B cell (primary cell): ENCODE data around the gene AKT3. TPM values are rescaled to one million over a fixed set of nuclear protein-coding genes. Genes with fewer than 3 reads are reported as not detected.

ENCODE experiments used
- ATAC-seq: fragments of 200-7000 bp; cut with Tn5 transposase; one replicate; pipeline ENCODE4 v1.10.0; 2021; ENCODE audit warnings: low read depth, mild to moderate bottlenecking, moderate number of reproducible peaks, moderate library complexity
- CTCF ChIA-PET: fragments of 350-600 bp; sonication (Branson Sonifier 250); formaldehyde crosslinking; loops from one replicate; lab custom pipeline; 2021; ENCODE audit warnings: antibody characterized with exemption, inconsistent platforms; lab: Charles Lee
- POLR2A ChIA-PET: fragments of 350-600 bp; sonication (Branson Sonifier 250); formaldehyde crosslinking; loops from one replicate; lab custom pipeline; 2021; ENCODE audit warnings: antibody characterized with exemption; lab: Charles Lee
- DNase-seq: peaks from one replicate; pipeline ENCODE4 v3.0.0; 2013
- H2AFZ ChIP-seq: 2 replicates; pipeline ENCODE4 v1.6.1; 2012; ENCODE audit warnings: mild to moderate bottlenecking, low read depth, low read length; ENCODE audit not compliant: insufficient read depth, poor library complexity, severe bottlenecking
- H3K27ac ChIP-seq, 2 donors: 1 replicate in 1 of 2; 2 replicates in 1 of 2; pipeline ENCODE4 v1.5.1; 2012 to 2013; ENCODE audit warnings: low read length in 2 of 2, mild to moderate bottlenecking in 2 of 2, moderate library complexity in 1 of 2
- H3K27me3 ChIP-seq, 4 experiments: fragments of 200-600 bp in 1 of 4; sonication (generic) in 1 of 4; replicated peaks in 1 of 4; 1 replicate in 2 of 4; 2 replicates in 2 of 4; pipeline versions ENCODE4 v1.6.1 to v1.7.0; 2013 to 2016; ENCODE audit warnings: low read length in 3 of 4, mild to moderate bottlenecking in 2 of 4, mixed read lengths in 1 of 4, moderate library complexity in 1 of 4; ENCODE audit not compliant: insufficient read depth in 4 of 4, control insufficient read depth in 3 of 4; ENCODE audit errors: control extremely low read depth in 1 of 4
- H3K36me3 ChIP-seq, 2 experiments: replicated peaks in 1 of 2; 1 replicate in 1 of 2; 2 replicates in 1 of 2; pipeline versions ENCODE4 v1.6.1 to v1.7.1; 2013; ENCODE audit warnings: low read length in 1 of 2; ENCODE audit not compliant: insufficient read depth in 2 of 2, control insufficient read depth in 1 of 2; ENCODE audit errors: control extremely low read depth in 1 of 2, extremely low read depth in 1 of 2
- H3K4me1 ChIP-seq, 2 donors: fragments of 200-600 bp in 1 of 2; sonication (generic) in 1 of 2; 1 replicate in 1 of 2; 2 replicates in 1 of 2; pipeline versions ENCODE4 v1.5.1 to v1.6.1; 2013 to 2017; ENCODE audit warnings: low read length in 2 of 2; ENCODE audit not compliant: control insufficient read depth in 2 of 2, insufficient read depth in 2 of 2
- H3K4me2 ChIP-seq: replicated peaks from 2 replicates; pipeline ENCODE3; 2012; ENCODE audit warnings: mild to moderate bottlenecking, low read depth, low read length; ENCODE audit not compliant: poor library complexity, severe bottlenecking
- H3K4me3 ChIP-seq, 5 experiments: fragments of 200-600 bp in 1 of 5; sonication (generic) in 1 of 5; 1 replicate in 3 of 5; 2 replicates in 2 of 5; pipeline versions ENCODE4 v1.5.1 to v1.7.0; 2011 to 2016; ENCODE audit warnings: low read length in 4 of 5, mild to moderate bottlenecking in 4 of 5, low read depth in 2 of 5, control low read depth in 1 of 5, moderate library complexity in 1 of 5; ENCODE audit not compliant: insufficient read depth in 1 of 5; ENCODE audit errors: control extremely low read depth in 1 of 5, extremely low read depth in 1 of 5
- H3K79me2 ChIP-seq: fragments of 200-600 bp; sonication (generic); one replicate; pipeline ENCODE4 v1.6.0; 2016; ENCODE audit warnings: low read length; ENCODE audit not compliant: control insufficient read depth, insufficient read depth
- H3K9ac ChIP-seq: fragments of 200-600 bp; sonication (generic); 2 replicates; pipeline ENCODE4 v1.6.1; 2017; ENCODE audit warnings: mild to moderate bottlenecking, low read length, moderate library complexity
- H3K9me3 ChIP-seq, 3 donors: one replicate each; pipeline versions ENCODE4 v1.6.1 to v1.7.1; 2013; ENCODE audit warnings: low read length in 2 of 3; ENCODE audit not compliant: control insufficient read depth in 2 of 3, insufficient read depth in 1 of 3; ENCODE audit errors: control extremely low read depth in 1 of 3
- H4K20me1 ChIP-seq: 2 replicates; pipeline ENCODE4 v1.6.0; 2012; ENCODE audit warnings: mild to moderate bottlenecking, low read length; ENCODE audit not compliant: insufficient read depth, control insufficient read depth, poor library complexity, severe bottlenecking
- H3K27ac Mint-ChIP-seq: one replicate; pipeline ENCODE4 v1.8.0; 2021; ENCODE audit warnings: mixed read lengths
- H3K27me3 Mint-ChIP-seq: one replicate; pipeline ENCODE4 v1.8.0; 2021; ENCODE audit warnings: mixed read lengths
- H3K4me1 Mint-ChIP-seq: one replicate; pipeline ENCODE4 v1.8.0; 2021; ENCODE audit warnings: mixed read lengths
- H3K4me3 Mint-ChIP-seq: one replicate; pipeline ENCODE4 v1.8.0; 2021; ENCODE audit warnings: mixed read lengths
- H3K9me3 Mint-ChIP-seq: one replicate; pipeline ENCODE4 v1.8.0; 2022; ENCODE audit warnings: mixed read lengths; ENCODE audit not compliant: insufficient read depth
- CTCF ChIP-seq: fragments of 200-600 bp; IDR thresholded peaks from one replicate; pipeline ENCODE4 v1.8.0; 2022; ENCODE audit warnings: antibody characterized with exemption, mild to moderate bottlenecking
- EZH2 ChIP-seq: IDR thresholded peaks from 2 replicates; pipeline ENCODE4 v1.6.1; 2012; ENCODE audit warnings: borderline replicate concordance, low read depth, mild to moderate bottlenecking, moderate library complexity, low read length; ENCODE audit not compliant: insufficient read depth, poor library complexity, severe bottlenecking
- WGBS: methylation state at CpG from one replicate; pipeline ENCODE4 v1.1.5; 2013; ENCODE audit warnings: missing lambda C conversion rate; ENCODE audit not compliant: insufficient coverage; 5-methylcytosine and 5-hydroxymethylcytosine counted together
- intact Hi-C: fragments of 100-400 bp; cut with micrococcal nuclease; formaldehyde crosslinking; loops from one replicate; pipeline ENCODE4 v1.10.0; 2022
- polyA plus RNA-seq: library from polyadenylated mRNA; depleted of rRNA; stranded (reverse); fragments of >200 nt; gene quantifications from 2 replicates; pipeline ENCODE4 v1.2.3, GENCODE V29; 2012
- total RNA-seq, 2 donors: library from RNA; stranded (reverse); fragments of 120-200 nt in 1 of 2; gene quantifications; 1 replicate in 1 of 2; 2 replicates in 1 of 2; pipeline versions ENCODE4 v1.2.3 to v1.2.4, GENCODE V29; 2013 to 2022

AKT3 gene
- total and polyA plus RNA-seq, 2 donors (not counting 1 experiment from before 2014, with no cell fraction given): 4.4 to 148 TPM

- ATAC-seq (no peak), DNase-seq (no peak)
- no peaks in the 10 kb centered on the region for H4K20me1 ChIP-seq
- CTCF ChIA-PET: no interaction called here
- H3K4me1 ChIP-seq: peaks cover 14 to 18% of the 10 kb centered on the region in 2 donors
- no peak for TF ChIP-seq CTCF
- TF ChIP-seq EZH2: no peak
- Mint-ChIP-seq H3K4me1 (peaks cover 30% of the 10 kb centered on the region), H3K4me3 (no peak overlapping the region), H3K9me3 (no peaks in the 10 kb centered on the region), H3K27ac (no peak overlapping the region), H3K27me3 (peaks cover 2% of the 10 kb centered on the region)
- intact Hi-C loops: no loop called here
- no peak overlapping the region for H3K27ac ChIP-seq
- H3K4me2 ChIP-seq: no peak overlapping the region
- H3K79me2 ChIP-seq: no peaks in the 10 kb centered on the region
- no peak overlapping the region for H2AFZ ChIP-seq
- POLR2A ChIA-PET: no interaction called here
- H3K36me3 ChIP-seq: no peaks in the 10 kb centered on the region
- no peak overlapping the region for H3K4me3 ChIP-seq
- H3K9me3 ChIP-seq: no peaks in the 10 kb centered on the region
- WGBS: 99% methylated on average over 6 of the region's 9 CpGs
- no peaks in the 10 kb centered on the region for H3K27me3 ChIP-seq
- H3K9ac ChIP-seq: no peak overlapping the region
Observed at GRCh38 chr1:243474906-243475305, 375.1 kb downstream of the AKT3 start.

DNA sequence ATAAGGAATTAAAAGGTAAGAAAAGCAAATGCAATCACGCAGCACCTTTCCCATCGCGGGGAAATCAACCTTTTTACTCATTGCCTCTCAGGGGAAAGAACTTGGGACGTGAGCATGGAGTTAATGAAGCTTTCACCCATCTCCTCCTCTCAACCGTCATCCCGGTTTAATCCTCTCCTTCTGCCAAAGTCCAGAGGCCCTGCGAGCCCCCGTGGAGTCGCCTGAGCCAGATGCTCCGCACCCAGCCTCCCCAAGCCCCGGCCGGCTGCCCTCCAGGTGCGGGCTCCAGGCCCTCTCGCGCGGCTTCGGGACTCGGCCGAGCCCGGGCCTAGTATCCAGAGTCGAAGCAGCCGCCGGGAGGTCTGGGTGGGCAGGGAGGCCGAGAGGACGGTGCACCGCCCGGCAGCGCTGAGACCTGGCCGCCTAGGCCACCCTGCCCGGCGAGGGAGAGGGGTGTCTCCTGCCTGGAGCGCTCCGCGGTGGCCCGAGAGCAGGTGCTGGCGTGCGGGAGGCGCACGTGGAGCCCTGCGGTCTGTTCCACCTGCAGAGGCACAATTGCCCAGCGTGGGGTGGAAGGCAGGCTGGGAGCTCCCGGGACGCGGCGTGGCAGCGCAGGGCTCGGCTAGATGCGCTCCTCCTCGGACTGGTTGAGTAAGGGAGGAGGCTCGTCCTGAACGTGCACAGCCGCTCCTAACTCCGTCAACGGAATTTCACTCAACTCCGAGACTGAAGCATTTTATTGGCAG, 375.7 kb downstream of the AKT3 start:
- peaks cover 30% of the 10 kb centered on the region for H3K4me1 Mint-ChIP-seq
- intact Hi-C loops: no loop called here
- Histone ChIP-seq H3K4me3 (no peak overlapping the region), H3K79me2 (no peaks in the 10 kb centered on the region), H4K20me1 (no peaks in the 10 kb centered on the region), H3K4me2 (no peak overlapping the region), H3K9ac (no peak overlapping the region), H3K4me1 (peaks cover 14 to 18% of the 10 kb centered on the region in 2 donors), H3K27me3 (no peaks in the 10 kb centered on the region), H2AFZ (no peak overlapping the region), H3K36me3 (no peaks in the 10 kb centered on the region), H3K27ac (no peak overlapping the region), H3K9me3 (no peaks in the 10 kb centered on the region)
- WGBS: 99% methylated on average over 55 of the region's 55 CpGs
- TF ChIP-seq CTCF (no peak), EZH2 (no peak)
- CTCF ChIA-PET: no interaction called here
- no peak overlapping the region for H3K4me3 Mint-ChIP-seq
- no peak overlapping the region for H3K27ac Mint-ChIP-seq
- H3K27me3 Mint-ChIP-seq: no peaks in the 10 kb centered on the region
- no peaks in the 10 kb centered on the region for H3K9me3 Mint-ChIP-seq
- DNase-seq: no peak
- no peak for ATAC-seq
- POLR2A ChIA-PET: interaction anchor here (0.6 kb wide), 1 partner anchor 34 kb away, joined by 4 read pairs; no protein-coding TSS in a partner anchor
